ENCODE data around the gene DNLZ. TPM values are rescaled to one million over a fixed set of nuclear protein-coding genes. Genes with fewer than 3 reads are reported as not detected.
A peak's percentile ranks its signal among the peaks of the same experiment; 100 is the strongest.

The DNLZ gene
- total and polyA plus RNA-seq, 2 of the 4 experiments (the other 2 are of a cell fraction) = 2.0 to 11.4 TPM

GRCh38 chr9:136409557-136410455 is 46.3 kb upstream of the DNLZ start:
- POLR2A ChIA-PET (ENCODE audit: unreplicated experiment) = no interaction called here
- peak; percentile 22 for DNase-seq
- H3K36me3 ChIP-seq (ENCODE audit: control insufficient read depth, insufficient read depth, low read length) = peaks cover 43% of the 10 kb centered on the region

More at GRCh38 chr9:136409557-136410455, 46.3 kb upstream of the DNLZ start:
- peak overlapping the region; percentile 67 for H3K56ac ChIP-seq (ENCODE audit: extremely low read depth, insufficient read depth, low read length)
- H2AK5ac ChIP-seq (ENCODE audit: low read depth, low read length) = peak overlapping the region; percentile 82
- H3K4ac ChIP-seq (ENCODE audit: low read depth, low read length) = peak overlapping the region; percentile 82
- BruUV-seq (replicated peaks) = no TSS peak
- no peaks in the 10 kb centered on the region for H3K9me3 ChIP-seq (ENCODE audit: control insufficient read depth, insufficient read depth, low read length)
- peak; percentile 58 for ATAC-seq (ENCODE audit: low read depth)
- no peak overlapping the region for H3K18ac ChIP-seq (ENCODE audit: low read depth, low read length)
- peak overlapping the region; percentile 57 for H4K91ac ChIP-seq (ENCODE audit: insufficient read depth, low read depth, low read length)
- no peak overlapping the region for H2BK15ac ChIP-seq (ENCODE audit: low read depth, low read length)
- H2BK5ac ChIP-seq (ENCODE audit: low read depth, low read length, poor library complexity, severe bottlenecking) = peak overlapping the region; percentile 59
- H2AFZ ChIP-seq (replicated peaks; ENCODE audit: low read length, poor library complexity) = peak overlapping the region; percentile 91
- H2BK20ac ChIP-seq (ENCODE audit: low read depth, low read length) = no peak overlapping the region
- TF ChIP-seq BHLHE40 (IDR thresholded peaks at IDR 0.05; ENCODE audit: low read depth, low read length) (0 out of 2 replicates have a peak, but pooled peaks have one; percentile 34), MXI1 (IDR thresholded peaks at IDR 0.05; ENCODE audit: borderline replicate concordance, low read depth, low read length) (peak; percentile 97), POLR2A (IDR thresholded peaks at IDR 0.05; ENCODE audit: low read depth, low read length) (peak; percentile 60), USF2 (IDR thresholded peaks at IDR 0.05; ENCODE audit: low read depth, low read length) (peak; percentile 56; the same call in 1 of the 2 replicates), MAZ (IDR thresholded peaks at IDR 0.05; ENCODE audit: borderline replicate concordance, low read depth, low read length) (no peak)
- H4K8ac ChIP-seq (ENCODE audit: low read depth in 2 of 2, low read length in 2 of 2) = peak overlapping the region in 1 of 2 experiments; percentile 76; a peak in 1 of 4 replicates
- H4K5ac ChIP-seq (ENCODE audit: low read depth, low read length) = no peak overlapping the region
- peaks cover 19 to 61% of the 10 kb centered on the region in 2 experiments for H3K79me1 ChIP-seq (ENCODE audit: low read depth in 1 of 2, low read length in 2 of 2)
- dilution Hi-C loops (cut with HindIII; ENCODE audit: low sequenced_read_pairs, unreplicated experiment) (no loop called here), in situ Hi-C loops (cut with MboI; ENCODE audit: low sequenced_read_pairs) (no loop called here), intact Hi-C loops (cut with micrococcal nuclease) (no loop called here)
- H3K14ac ChIP-seq (replicated peaks; ENCODE audit: low read depth, low read length) = peak overlapping the region; percentile 20
- peak overlapping the region; percentile 88 for H3K4me3 ChIP-seq (ENCODE audit: insufficient read depth, low read depth, low read length)
- WGBS, 2 experiments (ENCODE audit: extremely low coverage in 2 of 2, insufficient read length in 1 of 2) = 1% methylated on average over 30 of the region's 71 CpGs; no CpG with 5 or more reads in 1 of the 2 experiments
- no peaks in the 10 kb centered on the region for H3K27me3 ChIP-seq (ENCODE audit: control insufficient read depth, insufficient read depth, low read length)
- no peak overlapping the region for H2BK120ac ChIP-seq (ENCODE audit: low read depth, low read length)
- H4K20me1 ChIP-seq (ENCODE audit: insufficient read depth, low read length) = peaks cover 36% of the 10 kb centered on the region
- H3K4me2 ChIP-seq (ENCODE audit: low read depth, low read length) = peak overlapping the region; percentile 87
- H3K9ac ChIP-seq (ENCODE audit: low read depth, low read length) = peak overlapping the region; percentile 79
- CTCF ChIA-PET = interaction anchor here (0.8 to 1.0 kb wide), 2 partner anchors 46 to 97 kb away, joined by 3 to 5 read pairs; partner anchors contain the start of gene DNLZ
- peaks cover 12% of the 10 kb centered on the region for H3K4me1 ChIP-seq (ENCODE audit: control insufficient read depth, insufficient read depth, low read length)
- peak overlapping the region; percentile 74 for H3K27ac ChIP-seq (ENCODE audit: insufficient read depth, low read length)
- H3K23ac ChIP-seq (ENCODE audit: low read depth, low read length) = peak overlapping the region; percentile 55; the same call in 1 of the 2 replicates
- peak overlapping the region; percentile 98 for H2AK9ac ChIP-seq (replicated peaks; ENCODE audit: low read depth, low read length, poor library complexity)
- H3K9me1 ChIP-seq (ENCODE audit: insufficient read depth, low read length) = peaks cover 8% of the 10 kb centered on the region; the same call in 1 of the 2 replicates
